K562 (cell line): Measurements from ENCODE around the gene RADX. TPM values are rescaled to one million over a fixed set of nuclear protein-coding genes. Genes with fewer than 3 reads are reported as not detected.

Source experiments
- ATAC-seq: fragments of 200-7000 bp; cut with Tn5 transposase; 3 replicates; pipeline ENCODE4 v1.9.1; 2020; ENCODE audit warnings: moderate library complexity
- BruUV-seq: library from RNA; stranded (reverse); fragments of 400-500 nt; replicated peaks from 2 replicates; lab custom pipeline; 2021; lab: Mats Ljungman, UMichigan
- CTCF ChIA-PET: fragments of 300-600 bp; formaldehyde crosslinking; extraction: SDS; loops from one replicate; lab custom pipeline; 2021; ENCODE audit warnings: low intra/inter-chr PET ratio; lab: Yijun Ruan, JAX
- POLR2A ChIA-PET: fragments of 300-600, 350-650 bp; sonication (Branson Sonifier 250); formaldehyde crosslinking; extraction: SDS; loops from one replicate; lab custom pipeline; 2021; ENCODE audit warnings: antibody characterized with exemption, inconsistent platforms; lab: Yijun Ruan, JAX
- DNase-seq, 4 experiments: peaks; one replicate each; pipeline versions ENCODE4 v3.0.0 to v3.0.0-alpha.2; 2011 to 2018; ENCODE audit warnings: low spot score in 3 of 4, mixed read lengths in 3 of 4; ENCODE audit errors: extremely low read depth in 1 of 4
- FAIRE-seq: peaks from 2 replicates; lab custom pipeline; 2011; peaks lifted over from hg19 to GRCh38; lab: Jason Lieb, UNC
- H2AFZ ChIP-seq: 2 replicates; pipeline ENCODE4 v1.6.0; 2011; ENCODE audit warnings: low read depth, low read length, control low read depth, inconsistent platforms
- H3K27ac ChIP-seq: fragments of 200-600 bp; 3 replicates; pipeline ENCODE4 v1.8.0; 2011; ENCODE audit warnings: low read depth, mild to moderate bottlenecking, control low read depth, inconsistent platforms, low read length, moderate library complexity, mixed read lengths; ENCODE audit errors: extremely low read depth
- H3K27me3 ChIP-seq, 2 experiments: fragments of 300-600 bp in 1 of 2; 2 replicates in 1 of 2; 3 replicates in 1 of 2; pipeline versions ENCODE4 v1.6.0 to v1.8.0; 2011; ENCODE audit warnings: inconsistent platforms in 2 of 2, low read length in 2 of 2, mild to moderate bottlenecking in 1 of 2, mixed read lengths in 1 of 2, moderate library complexity in 1 of 2; ENCODE audit not compliant: control insufficient read depth in 2 of 2, insufficient read depth in 2 of 2
- H3K36me3 ChIP-seq: fragments of 300-600 bp; 3 replicates; pipeline ENCODE4 v1.8.0; 2011; ENCODE audit warnings: mild to moderate bottlenecking, low read length, inconsistent platforms; ENCODE audit not compliant: control insufficient read depth, insufficient read depth
- H3K4me1 ChIP-seq, 2 experiments: fragments of 200-600 bp in 1 of 2; replicated peaks in 1 of 2; 2 replicates in 1 of 2; 3 replicates in 1 of 2; pipeline versions ENCODE4 v1.5.1 to v1.8.0; 2011; ENCODE audit warnings: inconsistent platforms in 2 of 2, low read length in 2 of 2, mild to moderate bottlenecking in 1 of 2, mixed read lengths in 1 of 2, moderate library complexity in 1 of 2; ENCODE audit not compliant: control insufficient read depth in 2 of 2, insufficient read depth in 2 of 2
- H3K4me2 ChIP-seq: 2 replicates; pipeline ENCODE4 v1.6.1; 2011; ENCODE audit warnings: low read length, control low read depth, inconsistent platforms, mixed read lengths; ENCODE audit not compliant: insufficient read depth
- H3K4me3 ChIP-seq: fragments of 200-600 bp; sonication (generic), shearing (Covaris generic); 2 replicates; pipeline ENCODE4 v1.5.1; 2016; ENCODE audit warnings: control low read depth, inconsistent platforms
- H3K79me2 ChIP-seq: fragments of 200-600 bp; 3 replicates; pipeline ENCODE4 v1.8.0; 2011; ENCODE audit warnings: low read length, inconsistent platforms; ENCODE audit not compliant: control insufficient read depth, insufficient read depth
- H3K9ac ChIP-seq, 2 experiments: 2 replicates each; pipeline versions ENCODE4 v1.6.0 to v1.6.1; 2011; ENCODE audit warnings: low read depth in 2 of 2, low read length in 2 of 2, control low read depth in 1 of 2, inconsistent platforms in 1 of 2, mild to moderate bottlenecking in 1 of 2, mixed read lengths in 1 of 2; ENCODE audit not compliant: insufficient read depth in 1 of 2
- H3K9me1 ChIP-seq: one replicate; pipeline ENCODE4 v1.6.0; 2011; ENCODE audit warnings: inconsistent platforms, mild to moderate bottlenecking, low read length, moderate library complexity; ENCODE audit not compliant: control insufficient read depth, insufficient read depth
- H3K9me3 ChIP-seq: replicated peaks from 2 replicates; pipeline ENCODE4 v1.5.1; 2011; ENCODE audit warnings: low read depth, low read length, inconsistent platforms; ENCODE audit not compliant: control insufficient read depth, insufficient read depth
- H4K20me1 ChIP-seq: replicated peaks from 2 replicates; pipeline ENCODE4 v1.6.1; 2011; ENCODE audit warnings: low read length, inconsistent platforms, mixed read lengths; ENCODE audit not compliant: control insufficient read depth, insufficient read depth
- ELF2 ChIP-seq: fragments of 250-450 bp; sonication (Bioruptor Pico); IDR thresholded peaks from 2 replicates; pipeline ENCODE4 v1.5.0; 2021; ENCODE audit warnings: mild to moderate bottlenecking
- POLR3A ChIP-seq: IDR thresholded peaks from 2 replicates; pipeline ENCODE4 v1.6.1; 2011; ENCODE audit warnings: borderline replicate concordance, mild to moderate bottlenecking, moderate library complexity; ENCODE audit not compliant: insufficient read length, insufficient read depth; ENCODE audit errors: extremely low read depth
- PYGO2 ChIP-seq: fragments of 450-650 bp; IDR thresholded peaks from 2 replicates; pipeline ENCODE4 v1.6.1; 2016; ENCODE audit warnings: mild to moderate bottlenecking, missing genetic modification characterization, moderate library complexity, missing compliant biosample characterization
- SMAD3 ChIP-seq: fragments of 450-650 bp; formaldehyde crosslinking; conservative IDR thresholded peaks from 2 replicates; pipeline ENCODE4 v1.4.0; 2020; ENCODE audit warnings: mild to moderate bottlenecking
- SPI1 ChIP-seq: IDR thresholded peaks from 2 replicates; pipeline ENCODE4 v1.6.1; 2011; ENCODE audit warnings: low read depth, low read length, control low read depth, borderline replicate concordance
- U2AF1 ChIP-seq: fragments of 200-400 bp; formaldehyde crosslinking; optimal IDR thresholded peaks from 2 replicates; pipeline ENCODE3; 2017; ENCODE audit warnings: mild to moderate bottlenecking, low read depth, low read length, moderate library complexity
- ZNF589 ChIP-seq: fragments of 200-800 bp; sonication (Bioruptor generic); IDR thresholded peaks from 2 replicates; pipeline ENCODE4 v1.6.1; 2016; ENCODE audit warnings: low read depth, missing genetic modification characterization, missing compliant biosample characterization
- ZNF830 ChIP-seq: fragments of 250-450 bp; sonication (Bioruptor Pico); IDR thresholded peaks from 2 replicates; pipeline ENCODE4 v1.5.0; 2021; ENCODE audit warnings: mild to moderate bottlenecking
- WGBS: fragments of 100-300 bp; shearing (Covaris generic); methylation state at CpG from one replicate; pipeline ENCODE4 v1.1.6; 2016; ENCODE audit warnings: low coverage, mixed read lengths; ENCODE audit not compliant: insufficient coverage; ENCODE audit errors: missing lambda C conversion rate; 5-methylcytosine and 5-hydroxymethylcytosine counted together
- in situ Hi-C: fragments of 300-500 bp; cut with MboI; formaldehyde crosslinking; loops from 4 replicates; pipeline ENCODE4 v1.15.0; 2018; ENCODE audit warnings: inconsistent platforms, mixed read lengths
- intact Hi-C: fragments of 100-400 bp; cut with micrococcal nuclease; formaldehyde crosslinking; loops from 2 replicates; pipeline ENCODE4 v1.14.2; 2022
- polyA plus RNA-seq, 8 experiments: library from polyadenylated mRNA; depleted of rRNA in 4 of 8; stranded (reverse) in 5 of 8; unstranded in 3 of 8; fragments of >200 nt; fragmentation: Nextera tagmentation in 2 of 8; fragmentation: Illumina TruSeq in 1 of 8; extraction: Ambion mirVana in 2 of 8; extraction: Trizol in 1 of 8; gene quantifications; 2 replicates each; pipeline versions ENCODE4 v1.2.1 to v1.2.3, GENCODE V29; 2011 to 2014; ENCODE audit warnings: inconsistent platforms in 1 of 8, missing spikeins in 1 of 8
- total RNA-seq, 7 experiments: library from RNA; depleted of rRNA in 6 of 7; stranded (reverse); fragments of >200 nt in 6 of 7; fragmentation: Illumina TruSeq in 2 of 7; extraction: Trizol in 2 of 7; gene quantifications; 2 replicates each; pipeline versions ENCODE4 v1.2.1 to v1.2.3, GENCODE V29; 2011 to 2021; ENCODE audit warnings: low replicate concordance in 1 of 7
- TF ChIP-seq, protein P1 (sequence below): IDR thresholded peaks from 3 replicates; pipeline ENCODE4 v1.6.1; 2011; ENCODE audit warnings: borderline replicate concordance, mild to moderate bottlenecking, moderate library complexity; ENCODE audit not compliant: insufficient read length; ENCODE audit errors: extremely low read depth
- TF ChIP-seq, protein P2 (sequence below), 2 experiments: fragments of 450-650 bp; IDR thresholded peaks; 2 replicates each; pipeline ENCODE4 v1.6.1; 2016
- TF ChIP-seq, protein P3 (sequence below): fragments of 450-650 bp; IDR thresholded peaks from 2 replicates; pipeline ENCODE4 v1.6.1; 2017; ENCODE audit warnings: mild to moderate bottlenecking, moderate library complexity
- TF ChIP-seq, protein P4 (sequence below): fragments of 150-350 bp; conservative IDR thresholded peaks from 2 replicates; pipeline ENCODE4 v1.6.1; 2014; ENCODE audit warnings: low read length

RADX gene
- total and polyA plus RNA-seq, 9 of the 15 experiments (the other 6 are each of a cell fraction or from before 2014, with no cell fraction given) = 0.03 to 0.40 (median 0.12) TPM; not detected in 1

DNA sequence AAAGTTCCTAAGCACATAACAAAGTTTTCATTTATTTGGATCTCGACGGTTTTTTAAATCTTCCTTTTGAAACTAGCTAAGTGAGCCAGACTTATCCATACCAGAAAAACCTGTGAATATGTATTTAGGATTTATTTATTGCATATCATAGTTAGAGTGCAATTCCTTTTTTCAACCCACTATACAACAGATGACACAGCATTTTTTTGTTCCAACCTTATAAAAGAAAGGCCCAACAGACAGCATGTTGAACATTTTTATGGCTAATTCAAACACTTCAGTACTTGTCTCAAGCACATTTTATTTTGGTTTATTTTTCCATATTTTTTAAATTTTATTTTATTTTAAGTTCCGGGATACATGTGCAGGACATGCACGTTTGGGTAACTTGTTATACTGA is 99.6 kb downstream of the RADX start:
- no peak for ATAC-seq
- no TSS peak for BruUV-seq
- Histone ChIP-seq H4K20me1 (no peaks in the 10 kb centered on the region), H3K27me3 (no peaks in the 10 kb centered on the region), H2AFZ (no peak overlapping the region), H3K36me3 (no peaks in the 10 kb centered on the region), H3K79me2 (no peaks in the 10 kb centered on the region), H3K27ac (no peak overlapping the region), H3K4me2 (no peak overlapping the region), H3K4me3 (no peak overlapping the region), H3K4me1 (no peaks in the 10 kb centered on the region), H3K9me3 (no peaks in the 10 kb centered on the region), H3K9me1 (no peaks in the 10 kb centered on the region), H3K9ac (no peak overlapping the region)
- ChIA-PET POLR2A (no interaction called here), CTCF (no interaction called here)
- 5% methylated on average over 4 of the region's 4 CpGs for WGBS
- intact Hi-C loops (no loop called here), in situ Hi-C loops (no loop called here)
- DNase-seq = no peak
- no peak for FAIRE-seq
- TF ChIP-seq U2AF1 (no peak), POLR3A (no peak), PYGO2 (no peak), ZNF830 (CRISPR knock-in tag) (no peak), SMAD3 (CRISPR knock-in tag) (no peak), ELF2 (CRISPR knock-in tag) (no peak), ZNF589 (CRISPR knock-in tag) (no peak), SPI1 (no peak)
- TF ChIP-seq, protein P1, sequence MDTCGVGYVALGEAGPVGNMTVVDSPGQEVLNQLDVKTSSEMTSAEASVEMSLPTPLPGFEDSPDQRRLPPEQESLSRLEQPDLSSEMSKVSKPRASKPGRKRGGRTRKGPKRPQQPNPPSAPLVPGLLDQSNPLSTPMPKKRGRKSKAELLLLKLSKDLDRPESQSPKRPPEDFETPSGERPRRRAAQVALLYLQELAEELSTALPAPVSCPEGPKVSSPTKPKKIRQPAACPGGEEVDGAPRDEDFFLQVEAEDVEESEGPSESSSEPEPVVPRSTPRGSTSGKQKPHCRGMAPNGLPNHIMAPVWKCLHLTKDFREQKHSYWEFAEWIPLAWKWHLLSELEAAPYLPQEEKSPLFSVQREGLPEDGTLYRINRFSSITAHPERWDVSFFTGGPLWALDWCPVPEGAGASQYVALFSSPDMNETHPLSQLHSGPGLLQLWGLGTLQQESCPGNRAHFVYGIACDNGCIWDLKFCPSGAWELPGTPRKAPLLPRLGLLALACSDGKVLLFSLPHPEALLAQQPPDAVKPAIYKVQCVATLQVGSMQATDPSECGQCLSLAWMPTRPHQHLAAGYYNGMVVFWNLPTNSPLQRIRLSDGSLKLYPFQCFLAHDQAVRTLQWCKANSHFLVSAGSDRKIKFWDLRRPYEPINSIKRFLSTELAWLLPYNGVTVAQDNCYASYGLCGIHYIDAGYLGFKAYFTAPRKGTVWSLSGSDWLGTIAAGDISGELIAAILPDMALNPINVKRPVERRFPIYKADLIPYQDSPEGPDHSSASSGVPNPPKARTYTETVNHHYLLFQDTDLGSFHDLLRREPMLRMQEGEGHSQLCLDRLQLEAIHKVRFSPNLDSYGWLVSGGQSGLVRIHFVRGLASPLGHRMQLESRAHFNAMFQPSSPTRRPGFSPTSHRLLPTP = no peak
- TF ChIP-seq, protein P2, sequence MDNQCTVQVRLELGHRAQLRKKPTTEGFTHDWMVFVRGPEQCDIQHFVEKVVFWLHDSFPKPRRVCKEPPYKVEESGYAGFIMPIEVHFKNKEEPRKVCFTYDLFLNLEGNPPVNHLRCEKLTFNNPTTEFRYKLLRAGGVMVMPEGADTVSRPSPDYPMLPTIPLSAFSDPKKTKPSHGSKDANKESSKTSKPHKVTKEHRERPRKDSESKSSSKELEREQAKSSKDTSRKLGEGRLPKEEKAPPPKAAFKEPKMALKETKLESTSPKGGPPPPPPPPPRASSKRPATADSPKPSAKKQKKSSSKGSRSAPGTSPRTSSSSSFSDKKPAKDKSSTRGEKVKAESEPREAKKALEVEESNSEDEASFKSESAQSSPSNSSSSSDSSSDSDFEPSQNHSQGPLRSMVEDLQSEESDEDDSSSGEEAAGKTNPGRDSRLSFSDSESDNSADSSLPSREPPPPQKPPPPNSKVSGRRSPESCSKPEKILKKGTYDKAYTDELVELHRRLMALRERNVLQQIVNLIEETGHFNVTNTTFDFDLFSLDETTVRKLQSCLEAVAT (IDR thresholded peaks at IDR 0.05) = no peak
- TF ChIP-seq, protein P3, sequence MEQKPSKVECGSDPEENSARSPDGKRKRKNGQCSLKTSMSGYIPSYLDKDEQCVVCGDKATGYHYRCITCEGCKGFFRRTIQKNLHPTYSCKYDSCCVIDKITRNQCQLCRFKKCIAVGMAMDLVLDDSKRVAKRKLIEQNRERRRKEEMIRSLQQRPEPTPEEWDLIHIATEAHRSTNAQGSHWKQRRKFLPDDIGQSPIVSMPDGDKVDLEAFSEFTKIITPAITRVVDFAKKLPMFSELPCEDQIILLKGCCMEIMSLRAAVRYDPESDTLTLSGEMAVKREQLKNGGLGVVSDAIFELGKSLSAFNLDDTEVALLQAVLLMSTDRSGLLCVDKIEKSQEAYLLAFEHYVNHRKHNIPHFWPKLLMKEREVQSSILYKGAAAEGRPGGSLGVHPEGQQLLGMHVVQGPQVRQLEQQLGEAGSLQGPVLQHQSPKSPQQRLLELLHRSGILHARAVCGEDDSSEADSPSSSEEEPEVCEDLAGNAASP = no peak
- TF ChIP-seq, protein P4, sequence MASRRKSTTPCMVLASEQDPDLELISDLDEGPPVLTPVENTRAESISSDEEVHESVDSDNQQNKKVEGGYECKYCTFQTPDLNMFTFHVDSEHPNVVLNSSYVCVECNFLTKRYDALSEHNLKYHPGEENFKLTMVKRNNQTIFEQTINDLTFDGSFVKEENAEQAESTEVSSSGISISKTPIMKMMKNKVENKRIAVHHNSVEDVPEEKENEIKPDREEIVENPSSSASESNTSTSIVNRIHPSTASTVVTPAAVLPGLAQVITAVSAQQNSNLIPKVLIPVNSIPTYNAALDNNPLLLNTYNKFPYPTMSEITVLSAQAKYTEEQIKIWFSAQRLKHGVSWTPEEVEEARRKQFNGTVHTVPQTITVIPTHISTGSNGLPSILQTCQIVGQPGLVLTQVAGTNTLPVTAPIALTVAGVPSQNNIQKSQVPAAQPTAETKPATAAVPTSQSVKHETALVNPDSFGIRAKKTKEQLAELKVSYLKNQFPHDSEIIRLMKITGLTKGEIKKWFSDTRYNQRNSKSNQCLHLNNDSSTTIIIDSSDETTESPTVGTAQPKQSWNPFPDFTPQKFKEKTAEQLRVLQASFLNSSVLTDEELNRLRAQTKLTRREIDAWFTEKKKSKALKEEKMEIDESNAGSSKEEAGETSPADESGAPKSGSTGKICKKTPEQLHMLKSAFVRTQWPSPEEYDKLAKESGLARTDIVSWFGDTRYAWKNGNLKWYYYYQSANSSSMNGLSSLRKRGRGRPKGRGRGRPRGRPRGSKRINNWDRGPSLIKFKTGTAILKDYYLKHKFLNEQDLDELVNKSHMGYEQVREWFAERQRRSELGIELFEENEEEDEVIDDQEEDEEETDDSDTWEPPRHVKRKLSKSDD = no peak
